GM12872 (cell line): ENCODE measurements around the gene MYH16.

Source experiments
- CTCF ChIP-seq: IDR thresholded peaks from 3 replicates; pipeline ENCODE4 v1.5.1; 2011; ENCODE audit warnings: low read depth, mild to moderate bottlenecking, low read length, moderate library complexity; ENCODE audit not compliant: insufficient read depth

The MYH16 gene

GRCh38 chr7:99301496-99301895 is 28.9 kb downstream of the MYH16 start:
- TF ChIP-seq CTCF: no peak

- no peak for TF ChIP-seq CTCF
Observed at GRCh38 chr7:99305473-99306260, 33.0 kb downstream of the MYH16 start.

GRCh38 chr7:99308461-99309074 is 35.9 kb downstream of the MYH16 start:
- TF ChIP-seq CTCF: no peak

GRCh38 chr7:99309111-99309510 is 36.5 kb downstream of the MYH16 start:
- TF ChIP-seq CTCF: no peak

GRCh38 chr7:99310004-99310403 is 37.4 kb downstream of the MYH16 start:
- no peak for TF ChIP-seq CTCF

GRCh38 chr7:99311702-99312101 is 39.1 kb downstream of the MYH16 start:
- no peak for TF ChIP-seq CTCF

GRCh38 chr7:99312316-99313203 is 39.9 kb downstream of the MYH16 start:
- peak; percentile 82 for TF ChIP-seq CTCF
